Activated CD8-positive, alpha-beta memory T cell treated with anti-CD3 and anti-CD28 coated beads, Interleukin-2, amount 10 ng/mL, durations not matched to agents 7 days and 5 days (primary cell): ENCODE data around the gene RRP7A. TPM values are rescaled to one million over a fixed set of nuclear protein-coding genes. Genes with fewer than 3 reads are reported as not detected.
"Not testable (repeated sequence)": the region's sequence is repeated elsewhere in the genome, so short reads cannot be mapped to it uniquely, and the experiment has no call there.

ENCODE experiments used
- ATAC-seq: fragments of 150-1000 bp; cut with Tn5 transposase; one replicate; pipeline ENCODE4 v1.10.0; 2021; ENCODE audit warnings: moderate library complexity
- CTCF ChIA-PET: fragments of 350-600 bp; sonication (Branson Sonifier 250); formaldehyde crosslinking; loops from one replicate; lab custom pipeline; 2021; ENCODE audit warnings: antibody characterized with exemption; lab: Charles Lee
- DNase-seq: peaks from one replicate; pipeline ENCODE4 v3.0.0-alpha.2; 2020
- H3K27ac Mint-ChIP-seq: one replicate; pipeline ENCODE4 v1.8.0; 2021; ENCODE audit warnings: mild to moderate bottlenecking, mixed read lengths
- H3K27me3 Mint-ChIP-seq: one replicate; pipeline ENCODE4 v1.8.0; 2021; ENCODE audit warnings: mixed read lengths
- H3K36me3 Mint-ChIP-seq: one replicate; pipeline ENCODE4 v1.8.0; 2021; ENCODE audit warnings: mild to moderate bottlenecking, mixed read lengths
- H3K4me1 Mint-ChIP-seq: one replicate; pipeline ENCODE4 v1.8.0; 2021; ENCODE audit warnings: mixed read lengths
- H3K4me3 Mint-ChIP-seq: one replicate; pipeline ENCODE4 v1.8.0; 2021; ENCODE audit warnings: mild to moderate bottlenecking, moderate library complexity, mixed read lengths
- H3K9me3 Mint-ChIP-seq: one replicate; pipeline ENCODE4 v1.8.0; 2022; ENCODE audit warnings: low read depth, mixed read lengths
- total RNA-seq, 2 experiments: library from RNA; stranded (reverse); gene quantifications; one replicate each; pipeline ENCODE4 v1.2.3, GENCODE V29; 2021

RRP7A gene
- 100 to 1,000 TPM in 1 of 2 experiments, 10 to 100 TPM in 1; 88.2 to 102 TPM for total RNA-seq

- peak within 1 kb of the TSS; percentile 95 for H3K27ac Mint-ChIP-seq
- H3K9me3 Mint-ChIP-seq: no peaks in the 10 kb centered on the region
- ATAC-seq (peak; percentile 93), DNase-seq (peak; percentile 88)
- CTCF ChIA-PET: no interaction called here
- H3K27me3 Mint-ChIP-seq: no peaks in the 10 kb centered on the region
- peaks cover 19% of the 10 kb centered on the region for H3K4me1 Mint-ChIP-seq
- peaks cover 14% of the 10 kb centered on the region for H3K36me3 Mint-ChIP-seq
- H3K4me3 Mint-ChIP-seq: peak within 1 kb of the TSS; percentile 99
Measured at GRCh38 chr22:42519525-42520401, at the start of gene RRP7A. Gene RRP7A (minus strand): TSS chr22:42519796. CDS start chr22:42519786, 10 bp downstream.

GRCh38 chr22:42567950-42568349 is 48.4 kb upstream of the RRP7A start:
- H3K27me3 Mint-ChIP-seq, DNase-seq, ATAC-seq, H3K27ac Mint-ChIP-seq, H3K9me3 Mint-ChIP-seq, H3K36me3 Mint-ChIP-seq, CTCF ChIA-PET, H3K4me1 Mint-ChIP-seq, H3K4me3 Mint-ChIP-seq: not testable (repeated sequence)

- ATAC-seq (no peak), DNase-seq (no peak)
- Mint-ChIP-seq H3K36me3 (peaks cover 5% of the 10 kb centered on the region), H3K4me1 (peaks cover under 1% of the 10 kb centered on the region), H3K9me3 (no peaks in the 10 kb centered on the region), H3K27ac (no peak overlapping the region), H3K27me3 (no peaks in the 10 kb centered on the region), H3K4me3 (no peak overlapping the region)
- CTCF ChIA-PET: no interaction called here
Measured at GRCh38 chr22:42565956-42566355, 46.4 kb upstream of the RRP7A start.

- H3K4me3 Mint-ChIP-seq: no peak overlapping the region
- DNase-seq (no peak), ATAC-seq (no peak)
- peaks cover 4% of the 10 kb centered on the region for H3K36me3 Mint-ChIP-seq
- H3K27me3 Mint-ChIP-seq: no peaks in the 10 kb centered on the region
- H3K9me3 Mint-ChIP-seq: no peaks in the 10 kb centered on the region
- peaks cover 2% of the 10 kb centered on the region for H3K4me1 Mint-ChIP-seq
- CTCF ChIA-PET: no interaction called here
- no peak overlapping the region for H3K27ac Mint-ChIP-seq
Measured at GRCh38 chr22:42564699-42565098, 45.1 kb upstream of the RRP7A start.

- H3K9me3 Mint-ChIP-seq, H3K4me1 Mint-ChIP-seq, DNase-seq, ATAC-seq, H3K27me3 Mint-ChIP-seq, H3K36me3 Mint-ChIP-seq, CTCF ChIA-PET, H3K27ac Mint-ChIP-seq, H3K4me3 Mint-ChIP-seq: not testable (repeated sequence)
Measured at GRCh38 chr22:42563943-42564342, 44.3 kb upstream of the RRP7A start.

GRCh38 chr22:42562684-42563083 is 43.1 kb upstream of the RRP7A start:
- CTCF ChIA-PET: interaction anchor here (0.5 kb wide), 1 partner anchor 127 kb away, joined by 3 read pairs; no protein-coding TSS in a partner anchor

GRCh38 chr22:42562279-42562678 is 42.7 kb upstream of the RRP7A start:
- ATAC-seq: no peak
- H3K27me3 Mint-ChIP-seq: no peaks in the 10 kb centered on the region
- DNase-seq: no peak
- H3K9me3 Mint-ChIP-seq: no peaks in the 10 kb centered on the region
- H3K36me3 Mint-ChIP-seq: peaks cover 4% of the 10 kb centered on the region
- peaks cover 2% of the 10 kb centered on the region for H3K4me1 Mint-ChIP-seq
- CTCF ChIA-PET: interaction anchor here (0.5 kb wide), 1 partner anchor 127 kb away, joined by 3 read pairs; no protein-coding TSS in a partner anchor
- no peak overlapping the region for H3K27ac Mint-ChIP-seq
- no peak overlapping the region for H3K4me3 Mint-ChIP-seq

More at GRCh38 chr22:42562684-42563083, 43.1 kb upstream of the RRP7A start:
- Mint-ChIP-seq H3K36me3 (peaks cover 4% of the 10 kb centered on the region), H3K4me1 (peaks cover 2% of the 10 kb centered on the region), H3K27me3 (no peaks in the 10 kb centered on the region), H3K4me3 (no peak overlapping the region), H3K27ac (no peak overlapping the region), H3K9me3 (no peaks in the 10 kb centered on the region)
- ATAC-seq (no peak), DNase-seq (no peak)

- Mint-ChIP-seq H3K4me1 (peaks cover 2% of the 10 kb centered on the region), H3K36me3 (peaks cover 4% of the 10 kb centered on the region), H3K27ac (no peak overlapping the region), H3K27me3 (no peaks in the 10 kb centered on the region), H3K9me3 (no peaks in the 10 kb centered on the region), H3K4me3 (no peak overlapping the region)
- ATAC-seq (no peak), DNase-seq (no peak)
- CTCF ChIA-PET: no interaction called here
Measured at GRCh38 chr22:42561856-42562255, 42.3 kb upstream of the RRP7A start.

- Mint-ChIP-seq H3K27me3 (no peaks in the 10 kb centered on the region), H3K4me1 (peaks cover 2% of the 10 kb centered on the region), H3K27ac (peak overlapping the region; percentile 44), H3K36me3 (peaks cover 4% of the 10 kb centered on the region), H3K4me3 (no peak overlapping the region), H3K9me3 (no peaks in the 10 kb centered on the region)
- peak; percentile 63 for ATAC-seq
- CTCF ChIA-PET: interaction anchor here (0.9 to 2.1 kb wide), 2 partner anchors 16 to 529 kb away, joined by 3 to 7 read pairs; no protein-coding TSS in a partner anchor
- no peak for DNase-seq
Measured at GRCh38 chr22:42560781-42561180, 41.2 kb upstream of the RRP7A start.

- Mint-ChIP-seq H3K27me3 (no peaks in the 10 kb centered on the region), H3K36me3 (peaks cover 4% of the 10 kb centered on the region), H3K27ac (no peak overlapping the region), H3K4me3 (no peak overlapping the region), H3K9me3 (no peaks in the 10 kb centered on the region), H3K4me1 (peaks cover 2% of the 10 kb centered on the region)
- CTCF ChIA-PET: interaction anchor here (2.1 kb wide), 1 partner anchor 15 kb away, joined by 7 read pairs; no protein-coding TSS in a partner anchor
- ATAC-seq (no peak), DNase-seq (no peak)
Measured at GRCh38 chr22:42560381-42560780, 40.8 kb upstream of the RRP7A start.

- H3K4me3 Mint-ChIP-seq: peak within 1 kb of the TSS; percentile 76
- ATAC-seq (peak; percentile 97), DNase-seq (peak; percentile 93)
- H3K36me3 Mint-ChIP-seq: no peaks in the 10 kb centered on the region
- CTCF ChIA-PET: no interaction called here
- no peaks in the 10 kb centered on the region for H3K9me3 Mint-ChIP-seq
- H3K27ac Mint-ChIP-seq: peak within 1 kb of the TSS; percentile 71
- H3K4me1 Mint-ChIP-seq: peaks cover 25% of the 10 kb centered on the region
- H3K27me3 Mint-ChIP-seq: no peaks in the 10 kb centered on the region
Measured at GRCh38 chr22:42553475-42554361, 34.1 kb upstream of the RRP7A start, which contains the start of gene SERHL2. Gene SERHL2 (plus strand): TSS chr22:42553956. CDS start chr22:42554021, 65 bp downstream.

- H3K9me3 Mint-ChIP-seq, ATAC-seq, DNase-seq, H3K27me3 Mint-ChIP-seq, H3K36me3 Mint-ChIP-seq: not testable (repeated sequence)
- Mint-ChIP-seq H3K4me1 (peaks cover 25% of the 10 kb centered on the region), H3K4me3 (peak overlapping the region; percentile 64), H3K27ac (peak overlapping the region; percentile 90)
- CTCF ChIA-PET: interaction anchor here (0.7 to 1.7 kb wide), 2 partner anchors 16 to 19 kb away, joined by 3 to 13 read pairs; no protein-coding TSS in a partner anchor
Measured at GRCh38 chr22:42552294-42552647, 32.7 kb upstream of the RRP7A start.
